IMR-90 (cell line): ENCODE results near the gene ZNF814. TPM values are rescaled to one million over a fixed set of nuclear protein-coding genes. Genes with fewer than 3 reads are reported as not detected.

Experiments used
- ATAC-seq: fragments of 200-7000 bp; cut with Tn5 transposase; 2 replicates; pipeline ENCODE4 v1.9.1; 2020; ENCODE audit warnings: low read depth, mild to moderate bottlenecking, moderate library complexity
- BruUV-seq: library from RNA; stranded (reverse); fragments of 400-500 nt; replicated peaks from 2 replicates; lab custom pipeline; 2021; lab: Mats Ljungman, UMichigan
- CTCF ChIA-PET: fragments of 300-600 bp; formaldehyde crosslinking; extraction: SDS; loops from one replicate; lab custom pipeline; 2021; ENCODE audit warnings: antibody characterized with exemption; lab: Yijun Ruan, JAX
- POLR2A ChIA-PET: fragments of 300-600 bp; sonication (Branson Sonifier 250); formaldehyde crosslinking; loops from one replicate; lab custom pipeline; 2022; ENCODE audit warnings: antibody characterized with exemption; ENCODE audit not compliant: unreplicated experiment; lab: Charles Lee
- DNase-seq: peaks from one replicate; pipeline ENCODE4 v3.0.0; 2013
- H2AFZ ChIP-seq: replicated peaks from 2 replicates; pipeline ENCODE3; 2013; ENCODE audit warnings: low read length, mild to moderate bottlenecking; ENCODE audit not compliant: poor library complexity
- H2AK5ac ChIP-seq: 2 replicates; pipeline ENCODE4 v1.6.1; 2013; ENCODE audit warnings: low read depth, low read length, inconsistent platforms
- H2AK9ac ChIP-seq: replicated peaks from 2 replicates; pipeline ENCODE3; 2013; ENCODE audit warnings: mild to moderate bottlenecking, low read depth, low read length, moderate library complexity; ENCODE audit not compliant: poor library complexity
- H2BK120ac ChIP-seq: 2 replicates; pipeline ENCODE4 v1.6.1; 2013; ENCODE audit warnings: low read depth, low read length, inconsistent platforms
- H2BK15ac ChIP-seq: 3 replicates; pipeline ENCODE4 v1.6.1; 2013; ENCODE audit warnings: low read depth, low read length, inconsistent platforms
- H2BK20ac ChIP-seq: 2 replicates; pipeline ENCODE4 v1.6.1; 2013; ENCODE audit warnings: low read depth, mild to moderate bottlenecking, inconsistent platforms, low read length, moderate library complexity
- H2BK5ac ChIP-seq: 2 replicates; pipeline ENCODE4 v1.6.1; 2013; ENCODE audit warnings: mild to moderate bottlenecking, low read depth, low read length, inconsistent platforms; ENCODE audit not compliant: poor library complexity, severe bottlenecking
- H3K14ac ChIP-seq: replicated peaks from 2 replicates; pipeline ENCODE4 v1.6.1; 2013; ENCODE audit warnings: low read depth, low read length, inconsistent platforms
- H3K18ac ChIP-seq: 2 replicates; pipeline ENCODE4 v1.6.1; 2013; ENCODE audit warnings: low read depth, low read length, control low read depth
- H3K23ac ChIP-seq: 2 replicates; pipeline ENCODE4 v1.6.1; 2013; ENCODE audit warnings: low read depth, low read length, inconsistent platforms
- H3K27ac ChIP-seq: 2 replicates; pipeline ENCODE4 v1.5.1; 2013; ENCODE audit warnings: mild to moderate bottlenecking, control low read depth, low read length; ENCODE audit not compliant: insufficient read depth
- H3K27me3 ChIP-seq: 2 replicates; pipeline ENCODE4 v1.6.1; 2013; ENCODE audit warnings: low read length; ENCODE audit not compliant: control insufficient read depth, insufficient read depth
- H3K36me3 ChIP-seq: 2 replicates; pipeline ENCODE4 v1.6.1; 2013; ENCODE audit warnings: low read length, mixed read lengths; ENCODE audit not compliant: control insufficient read depth, insufficient read depth
- H3K4ac ChIP-seq: 2 replicates; pipeline ENCODE4 v1.6.1; 2013; ENCODE audit warnings: low read depth, low read length, inconsistent platforms
- H3K4me1 ChIP-seq: 2 replicates; pipeline ENCODE4 v1.6.1; 2013; ENCODE audit warnings: low read length, mixed read lengths; ENCODE audit not compliant: control insufficient read depth, insufficient read depth
- H3K4me2 ChIP-seq: 2 replicates; pipeline ENCODE4 v1.6.1; 2013; ENCODE audit warnings: low read depth, mild to moderate bottlenecking, control low read depth, low read length, moderate library complexity
- H3K4me3 ChIP-seq: 2 replicates; pipeline ENCODE4 v1.5.1; 2013; ENCODE audit warnings: low read depth, mild to moderate bottlenecking, control low read depth, low read length, moderate library complexity; ENCODE audit not compliant: insufficient read depth
- H3K56ac ChIP-seq: 2 replicates; pipeline ENCODE4 v1.6.1; 2013; ENCODE audit warnings: low read length, inconsistent platforms; ENCODE audit not compliant: insufficient read depth; ENCODE audit errors: extremely low read depth
- H3K79me1 ChIP-seq, 2 experiments: 2 replicates each; pipeline ENCODE4 v1.6.1; 2013; ENCODE audit warnings: low read length in 2 of 2, inconsistent platforms in 1 of 2, low read depth in 1 of 2
- H3K9ac ChIP-seq: 2 replicates; pipeline ENCODE4 v1.6.1; 2013; ENCODE audit warnings: low read depth, low read length, control low read depth
- H3K9me1 ChIP-seq: 2 replicates; pipeline ENCODE4 v1.6.1; 2013; ENCODE audit warnings: low read length, inconsistent platforms; ENCODE audit not compliant: insufficient read depth
- H3K9me3 ChIP-seq: 2 replicates; pipeline ENCODE4 v1.6.1; 2013; ENCODE audit warnings: low read length; ENCODE audit not compliant: control insufficient read depth, insufficient read depth
- H4K20me1 ChIP-seq: 2 replicates; pipeline ENCODE4 v1.6.1; 2013; ENCODE audit warnings: low read length, inconsistent platforms; ENCODE audit not compliant: insufficient read depth
- H4K5ac ChIP-seq: 2 replicates; pipeline ENCODE4 v1.6.1; 2013; ENCODE audit warnings: mild to moderate bottlenecking, low read depth, low read length, control low read depth
- H4K8ac ChIP-seq, 2 experiments: 2 replicates each; pipeline ENCODE4 v1.6.1; 2013; ENCODE audit warnings: low read depth in 2 of 2, low read length in 2 of 2, control low read depth in 1 of 2, inconsistent platforms in 1 of 2
- H4K91ac ChIP-seq: 2 replicates; pipeline ENCODE4 v1.6.1; 2013; ENCODE audit warnings: low read depth, low read length, inconsistent platforms; ENCODE audit not compliant: insufficient read depth
- MAFK ChIP-seq: IDR thresholded peaks from 2 replicates; pipeline ENCODE4 v1.6.1; 2012; ENCODE audit warnings: low read depth, low read length, improper control_type of control experiment
- MAZ ChIP-seq: IDR thresholded peaks from 2 replicates; pipeline ENCODE4 v1.6.1; 2012; ENCODE audit warnings: low read depth, mild to moderate bottlenecking, low read length, improper control_type of control experiment, moderate library complexity, borderline replicate concordance
- MXI1 ChIP-seq: IDR thresholded peaks from 2 replicates; pipeline ENCODE4 v1.6.1; 2012; ENCODE audit warnings: low read depth, mild to moderate bottlenecking, low read length, moderate library complexity, borderline replicate concordance
- RCOR1 ChIP-seq: IDR thresholded peaks from 2 replicates; pipeline ENCODE4 v1.6.1; 2012; ENCODE audit warnings: mild to moderate bottlenecking, low read length, improper control_type of control experiment; ENCODE audit not compliant: insufficient replicate concordance
- SMC3 ChIP-seq: fragments of 150-350 bp; IDR thresholded peaks from 2 replicates; pipeline ENCODE4 v1.6.1; 2016; ENCODE audit warnings: low read depth, mild to moderate bottlenecking, antibody characterized with exemption, low read length, moderate library complexity
- WGBS, 2 experiments: methylation state at CpG; one replicate each; pipeline versions ENCODE4 v1.1.5 to v1.1.7; 2013; ENCODE audit warnings: missing lambda C conversion rate in 2 of 2; ENCODE audit not compliant: insufficient read length in 1 of 2; ENCODE audit errors: extremely low coverage in 2 of 2; 5-methylcytosine and 5-hydroxymethylcytosine counted together
- dilution Hi-C: fragments of 300-500 bp; cut with HindIII; formaldehyde crosslinking; loops from one replicate; pipeline ENCODE4 v1.14.3; 2018; ENCODE audit warnings: low sequenced_read_pairs; ENCODE audit not compliant: unreplicated experiment
- in situ Hi-C: fragments of 300-500 bp; cut with MboI; formaldehyde crosslinking; loops from 3 replicates; pipeline ENCODE4 v1.14.3; 2019; ENCODE audit warnings: low sequenced_read_pairs, inconsistent platforms, mixed read lengths
- intact Hi-C: fragments of 100-400 bp; cut with micrococcal nuclease; formaldehyde crosslinking; loops from 2 replicates; pipeline ENCODE4 v1.10.0; 2022
- polyA plus RNA-seq, 3 experiments: library from polyadenylated mRNA; depleted of rRNA; stranded (reverse); fragments of >200 nt; gene quantifications; 2 replicates each; pipeline ENCODE4 v1.2.3, GENCODE V29; 2012; ENCODE audit warnings: low replicate concordance in 1 of 3
- total RNA-seq: library from RNA; depleted of rRNA; stranded (reverse); fragments of >200 nt; gene quantifications from 2 replicates; pipeline ENCODE4 v1.2.3, GENCODE V29; 2012
- TF ChIP-seq, protein P1 (sequence below): conservative IDR thresholded peaks from 2 replicates; pipeline ENCODE4 v1.5.1; 2012; ENCODE audit warnings: mild to moderate bottlenecking, low read depth, low read length, improper control_type of control experiment
- TF ChIP-seq, protein P2 (sequence below): fragments of 150-350 bp; IDR thresholded peaks from 2 replicates; pipeline ENCODE4 v1.6.1; 2016; ENCODE audit warnings: low read depth, mild to moderate bottlenecking, low read length, moderate library complexity, borderline replicate concordance

Gene ZNF814
- total and polyA plus RNA-seq, 2 of the 4 experiments (the other 2 are of a cell fraction), result 3.9 to 5.9 TPM

DNA sequence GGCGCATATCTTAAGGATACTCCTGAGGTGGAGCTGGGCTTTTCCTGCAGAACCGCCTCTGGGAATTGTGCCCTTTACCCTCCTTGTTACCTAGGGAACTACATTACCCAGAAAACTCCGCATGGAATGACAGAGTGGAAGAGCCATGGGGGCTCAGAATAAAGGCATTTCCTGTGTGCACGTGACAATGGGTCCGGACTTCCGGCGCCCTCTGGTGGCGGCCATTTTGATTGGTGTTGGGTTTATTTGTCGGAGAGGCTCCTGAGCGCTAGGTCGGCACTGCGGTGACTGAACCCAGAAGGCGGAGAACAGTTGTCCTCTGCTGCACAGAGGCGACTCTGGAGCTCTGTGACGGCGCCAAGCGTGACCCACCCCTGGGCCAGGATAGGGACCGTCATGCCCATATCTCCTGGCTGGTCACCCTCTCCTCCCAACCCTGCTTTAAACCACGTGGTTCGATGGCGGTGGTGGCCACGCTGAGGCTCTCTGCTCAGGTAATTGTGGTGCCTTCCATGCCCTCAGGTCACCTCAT lies 58.7 kb downstream of the ZNF814 start, which contains the start of gene ZNF587B (continued):
- TF ChIP-seq MAFK, result no peak

DNA sequence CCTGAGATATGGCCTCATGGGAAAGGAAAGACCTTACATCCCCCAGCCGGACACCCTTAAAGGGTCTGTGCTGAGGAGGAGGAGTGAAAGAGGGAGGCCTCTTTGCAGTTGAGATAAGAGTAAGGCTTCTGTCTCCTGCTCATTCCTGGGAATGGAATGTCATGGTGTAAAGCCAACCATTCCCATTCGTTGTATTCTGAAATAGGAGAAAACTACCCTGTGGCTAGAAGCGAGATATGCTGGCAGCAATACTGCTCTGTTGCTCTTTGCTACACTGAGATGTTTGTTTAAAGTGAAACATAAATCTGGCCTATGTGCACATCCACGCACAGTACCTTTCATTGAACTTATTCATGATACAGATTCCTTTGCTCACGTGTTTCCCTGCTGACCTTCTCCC lies 59.5 kb downstream of the ZNF814 start:
- TF ChIP-seq, protein P1, sequence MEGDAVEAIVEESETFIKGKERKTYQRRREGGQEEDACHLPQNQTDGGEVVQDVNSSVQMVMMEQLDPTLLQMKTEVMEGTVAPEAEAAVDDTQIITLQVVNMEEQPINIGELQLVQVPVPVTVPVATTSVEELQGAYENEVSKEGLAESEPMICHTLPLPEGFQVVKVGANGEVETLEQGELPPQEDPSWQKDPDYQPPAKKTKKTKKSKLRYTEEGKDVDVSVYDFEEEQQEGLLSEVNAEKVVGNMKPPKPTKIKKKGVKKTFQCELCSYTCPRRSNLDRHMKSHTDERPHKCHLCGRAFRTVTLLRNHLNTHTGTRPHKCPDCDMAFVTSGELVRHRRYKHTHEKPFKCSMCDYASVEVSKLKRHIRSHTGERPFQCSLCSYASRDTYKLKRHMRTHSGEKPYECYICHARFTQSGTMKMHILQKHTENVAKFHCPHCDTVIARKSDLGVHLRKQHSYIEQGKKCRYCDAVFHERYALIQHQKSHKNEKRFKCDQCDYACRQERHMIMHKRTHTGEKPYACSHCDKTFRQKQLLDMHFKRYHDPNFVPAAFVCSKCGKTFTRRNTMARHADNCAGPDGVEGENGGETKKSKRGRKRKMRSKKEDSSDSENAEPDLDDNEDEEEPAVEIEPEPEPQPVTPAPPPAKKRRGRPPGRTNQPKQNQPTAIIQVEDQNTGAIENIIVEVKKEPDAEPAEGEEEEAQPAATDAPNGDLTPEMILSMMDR, result no peak
- no peak for TF ChIP-seq RCOR1
- TF ChIP-seq MXI1, result no peak
- TF ChIP-seq MAFK, result no peak
- TF ChIP-seq SMC3, result no peak
- TF ChIP-seq, protein P2, sequence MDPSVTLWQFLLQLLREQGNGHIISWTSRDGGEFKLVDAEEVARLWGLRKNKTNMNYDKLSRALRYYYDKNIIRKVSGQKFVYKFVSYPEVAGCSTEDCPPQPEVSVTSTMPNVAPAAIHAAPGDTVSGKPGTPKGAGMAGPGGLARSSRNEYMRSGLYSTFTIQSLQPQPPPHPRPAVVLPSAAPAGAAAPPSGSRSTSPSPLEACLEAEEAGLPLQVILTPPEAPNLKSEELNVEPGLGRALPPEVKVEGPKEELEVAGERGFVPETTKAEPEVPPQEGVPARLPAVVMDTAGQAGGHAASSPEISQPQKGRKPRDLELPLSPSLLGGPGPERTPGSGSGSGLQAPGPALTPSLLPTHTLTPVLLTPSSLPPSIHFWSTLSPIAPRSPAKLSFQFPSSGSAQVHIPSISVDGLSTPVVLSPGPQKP, result no peak
- TF ChIP-seq MAZ, result no peak

More for the DNA sequence above, 59.5 kb downstream of the ZNF814 start:
- no peak overlapping the region for H2AK9ac ChIP-seq
- H3K4me1 ChIP-seq, result peaks cover 10% of the 10 kb centered on the region; the same call in 1 of the 2 replicates
- H2BK120ac ChIP-seq, result no peak overlapping the region
- no peak overlapping the region for H3K14ac ChIP-seq
- H2BK15ac ChIP-seq, result no peak overlapping the region
- DNase-seq (peak; percentile 40), ATAC-seq (no peak)
- no peak overlapping the region for H2BK20ac ChIP-seq
- CTCF ChIA-PET, result no interaction called here
- POLR2A ChIA-PET, result no interaction called here
- dilution Hi-C loops, result no loop called here
- H3K27ac ChIP-seq, result no peak overlapping the region
- BruUV-seq, result no TSS peak
- H3K18ac ChIP-seq, result no peak overlapping the region
- no peak overlapping the region for H4K91ac ChIP-seq
- WGBS, 2 experiments, result no CpG with 5 or more reads among the region's 5 CpGs
- peak overlapping the region; percentile 13; the same call in 1 of the 2 replicates for H3K4me2 ChIP-seq
- no peaks in the 10 kb centered on the region for H3K27me3 ChIP-seq
- no peak overlapping the region for H2AFZ ChIP-seq
- no peak overlapping the region for H2AK5ac ChIP-seq
- H3K9me3 ChIP-seq, result no peaks in the 10 kb centered on the region
- peaks cover 7 to 56% of the 10 kb centered on the region in 2 experiments; a peak in 3 of 4 replicates for H3K79me1 ChIP-seq
- no peak overlapping the region for H2BK5ac ChIP-seq
- H4K5ac ChIP-seq, result no peak overlapping the region
- in situ Hi-C loops, result no loop called here
- H3K23ac ChIP-seq, result no peak overlapping the region
- H3K56ac ChIP-seq, result no peak overlapping the region
- peaks cover 5% of the 10 kb centered on the region for H3K36me3 ChIP-seq
- no peak overlapping the region for H3K4ac ChIP-seq
- H4K8ac ChIP-seq, result no peak overlapping the region; a peak in 1 of 4 replicates
- intact Hi-C loops, result no loop called here
- peaks cover 8% of the 10 kb centered on the region; the same call in 1 of the 2 replicates for H3K9me1 ChIP-seq
- H3K9ac ChIP-seq, result no peak overlapping the region
- peaks cover 26% of the 10 kb centered on the region for H4K20me1 ChIP-seq
- H3K4me3 ChIP-seq, result no peak overlapping the region
